ENCODE data around the gene YY1.
"Not testable (repeated sequence)": the region's sequence is repeated elsewhere in the genome, so short reads cannot be mapped to it uniquely, and the experiment has no call there.

YY1 gene

DNA sequence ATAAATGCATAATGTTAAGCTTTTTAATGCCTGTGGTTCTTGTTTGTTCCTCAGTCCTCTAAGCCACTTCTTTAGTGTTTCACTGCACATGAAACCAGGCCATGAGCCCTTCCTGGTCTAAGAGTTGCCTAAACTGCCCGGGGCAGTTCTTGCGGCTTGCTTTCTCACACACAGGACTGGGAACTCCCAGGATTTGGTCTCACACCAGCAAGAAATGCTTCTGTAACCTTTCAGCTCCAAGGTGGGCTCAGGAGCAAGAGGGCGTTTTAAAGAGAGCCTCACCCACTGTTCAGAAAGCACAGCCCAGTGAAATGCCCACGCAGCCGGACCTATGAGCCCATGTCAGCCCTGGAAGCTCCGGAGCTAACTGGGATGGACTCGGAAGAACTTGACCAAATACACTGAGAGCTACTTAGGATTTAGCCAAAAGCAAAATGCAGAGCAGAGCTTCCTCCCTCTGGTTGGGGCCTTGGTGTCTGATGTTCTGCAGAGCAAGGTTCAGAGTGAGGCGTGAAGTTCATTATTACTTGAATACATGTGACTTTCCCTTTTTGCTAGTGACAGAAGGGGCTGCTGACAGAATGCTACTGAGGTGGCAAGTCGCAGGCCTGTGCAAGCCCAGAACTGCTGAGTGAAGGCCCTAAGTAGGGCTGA is 43.9 kb downstream of the YY1 start:
- Histone ChIP-seq H3K4me3 (ENCODE audit: low read length) (no peak overlapping the region), H3K27ac (ENCODE audit: low read depth, low read length) (no peak overlapping the region), H3K4me2 (ENCODE audit: low read length) (no peak overlapping the region), H3K9me2 (replicated peaks; ENCODE audit: control insufficient read depth, low read length) (no peaks in the 10 kb centered on the region), H3K4me1 (ENCODE audit: control insufficient read depth, low read length) (peaks cover 16% of the 10 kb centered on the region), H4K20me1 (ENCODE audit: control insufficient read depth, insufficient read depth, low read depth, low read length) (peaks cover 11% of the 10 kb centered on the region), H3K27me3 (ENCODE audit: control insufficient read depth, low read length) (no peaks in the 10 kb centered on the region), H3K36me3 (ENCODE audit: control insufficient read depth, low read length) (peaks cover 31% of the 10 kb centered on the region), H3K79me2 (ENCODE audit: control insufficient read depth, low read length) (peaks cover 32% of the 10 kb centered on the region), H3F3A (ENCODE audit: control insufficient read depth, insufficient read depth) (peaks cover 30% of the 10 kb centered on the region), H3K9me3 (ENCODE audit: control insufficient read depth, insufficient read depth, low read length) (no peaks in the 10 kb centered on the region)
- TF ChIP-seq, protein P1, sequence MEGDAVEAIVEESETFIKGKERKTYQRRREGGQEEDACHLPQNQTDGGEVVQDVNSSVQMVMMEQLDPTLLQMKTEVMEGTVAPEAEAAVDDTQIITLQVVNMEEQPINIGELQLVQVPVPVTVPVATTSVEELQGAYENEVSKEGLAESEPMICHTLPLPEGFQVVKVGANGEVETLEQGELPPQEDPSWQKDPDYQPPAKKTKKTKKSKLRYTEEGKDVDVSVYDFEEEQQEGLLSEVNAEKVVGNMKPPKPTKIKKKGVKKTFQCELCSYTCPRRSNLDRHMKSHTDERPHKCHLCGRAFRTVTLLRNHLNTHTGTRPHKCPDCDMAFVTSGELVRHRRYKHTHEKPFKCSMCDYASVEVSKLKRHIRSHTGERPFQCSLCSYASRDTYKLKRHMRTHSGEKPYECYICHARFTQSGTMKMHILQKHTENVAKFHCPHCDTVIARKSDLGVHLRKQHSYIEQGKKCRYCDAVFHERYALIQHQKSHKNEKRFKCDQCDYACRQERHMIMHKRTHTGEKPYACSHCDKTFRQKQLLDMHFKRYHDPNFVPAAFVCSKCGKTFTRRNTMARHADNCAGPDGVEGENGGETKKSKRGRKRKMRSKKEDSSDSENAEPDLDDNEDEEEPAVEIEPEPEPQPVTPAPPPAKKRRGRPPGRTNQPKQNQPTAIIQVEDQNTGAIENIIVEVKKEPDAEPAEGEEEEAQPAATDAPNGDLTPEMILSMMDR (IDR thresholded peaks at IDR 0.05; ENCODE audit: low read depth, low read length, poor library complexity, severe bottlenecking), result no peak
- TF ChIP-seq EZH2phosphoT487 (IDR thresholded peaks at IDR 0.05; ENCODE audit: borderline replicate concordance, low read length), result no peak

DNA sequence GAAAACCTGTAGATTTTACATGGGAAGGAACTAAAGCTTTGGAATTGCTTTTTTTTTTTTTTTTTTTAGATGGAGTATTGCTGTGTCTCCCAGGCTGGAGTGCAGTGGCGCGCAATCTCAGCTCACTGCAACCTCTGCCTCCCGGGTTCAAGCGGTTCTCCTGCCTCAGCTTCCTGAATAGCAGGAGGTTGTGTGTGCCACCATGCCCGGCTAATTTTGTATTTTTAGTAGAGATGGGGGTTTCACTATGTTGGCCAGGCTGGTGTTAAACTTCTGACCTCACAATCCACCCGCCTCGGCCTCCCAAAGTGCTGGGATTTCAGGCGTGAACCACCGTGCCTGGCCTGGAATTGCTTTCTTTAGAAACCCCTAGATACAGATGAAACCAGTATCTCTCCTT is 44.5 kb downstream of the YY1 start:
- not testable (repeated sequence) for H3K27ac ChIP-seq (ENCODE audit: low read depth, low read length)

DNA sequence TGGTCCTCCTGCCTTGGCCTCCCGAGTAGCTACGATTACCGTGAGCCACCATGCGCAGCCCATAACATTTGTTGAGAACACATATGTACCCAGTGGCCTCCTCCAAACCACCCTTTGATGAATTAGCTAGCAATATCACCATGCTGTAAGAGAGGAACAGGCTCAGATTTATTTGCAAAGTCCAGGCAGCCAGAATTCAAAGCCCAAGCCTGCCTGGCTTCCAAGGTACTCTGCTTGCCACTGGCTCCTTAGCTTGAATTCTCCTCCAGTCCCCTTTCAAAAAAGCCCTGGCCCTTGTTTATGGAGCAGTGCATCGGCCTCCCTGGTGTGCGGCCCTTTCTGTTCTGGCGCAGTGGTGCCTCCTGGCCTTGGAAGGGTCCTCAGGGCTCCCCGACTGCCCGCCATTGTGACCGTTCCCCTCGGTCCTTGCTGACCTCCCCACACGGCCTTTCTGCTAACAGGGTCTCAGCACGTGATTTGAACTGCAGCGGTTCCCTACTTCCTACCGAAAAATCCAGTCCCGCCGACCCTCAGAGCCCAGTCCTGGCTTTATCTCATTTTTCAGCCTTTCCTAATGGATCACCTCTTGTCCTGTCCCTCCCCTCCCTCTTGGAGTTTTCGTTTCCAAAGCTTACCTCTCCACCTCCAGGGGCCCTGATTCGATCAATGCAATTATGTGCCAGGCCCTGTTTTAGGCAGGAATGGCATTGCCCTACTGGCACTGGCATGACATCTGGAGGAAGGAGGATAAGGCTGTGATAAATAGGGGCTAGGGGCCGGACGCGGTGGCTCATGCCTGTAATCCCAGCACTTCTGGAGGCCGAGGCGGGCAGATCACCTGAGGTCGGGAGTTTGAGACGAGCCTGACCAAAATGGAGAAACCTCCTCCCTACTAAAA is 45.3 kb downstream of the YY1 start:
- Histone ChIP-seq H3K79me2 (ENCODE audit: control insufficient read depth, low read length) (peaks cover 19% of the 10 kb centered on the region), H3K9me2 (replicated peaks; ENCODE audit: control insufficient read depth, low read length) (no peaks in the 10 kb centered on the region), H3K27ac (ENCODE audit: low read depth, low read length) (no peak overlapping the region), H3K27me3 (ENCODE audit: control insufficient read depth, low read length) (no peaks in the 10 kb centered on the region), H3F3A (ENCODE audit: control insufficient read depth, insufficient read depth) (peaks cover 26% of the 10 kb centered on the region), H3K36me3 (ENCODE audit: control insufficient read depth, low read length) (peaks cover 19% of the 10 kb centered on the region), H3K4me1 (ENCODE audit: control insufficient read depth, low read length) (peaks cover 12% of the 10 kb centered on the region), H3K9me3 (ENCODE audit: control insufficient read depth, insufficient read depth, low read length) (no peaks in the 10 kb centered on the region), H3K4me2 (ENCODE audit: low read length) (peak overlapping the region; percentile 91), H3K4me3 (ENCODE audit: low read length) (peak overlapping the region; percentile 89), H4K20me1 (ENCODE audit: control insufficient read depth, insufficient read depth, low read depth, low read length) (peaks cover 11% of the 10 kb centered on the region; the same call in 1 of the 2 replicates)
- TF ChIP-seq, protein P1 (IDR thresholded peaks at IDR 0.05; ENCODE audit: low read depth, low read length, poor library complexity, severe bottlenecking), result no peak
- no peak for TF ChIP-seq EZH2phosphoT487 (IDR thresholded peaks at IDR 0.05; ENCODE audit: borderline replicate concordance, low read length)

More for the DNA sequence above, 44.5 kb downstream of the YY1 start:
- Histone ChIP-seq H3F3A (ENCODE audit: control insufficient read depth, insufficient read depth) (peaks cover 30% of the 10 kb centered on the region), H3K4me1 (ENCODE audit: control insufficient read depth, low read length) (peaks cover 15% of the 10 kb centered on the region), H4K20me1 (ENCODE audit: control insufficient read depth, insufficient read depth, low read depth, low read length) (peaks cover 11% of the 10 kb centered on the region), H3K36me3 (ENCODE audit: control insufficient read depth, low read length) (peaks cover 27% of the 10 kb centered on the region), H3K79me2 (ENCODE audit: control insufficient read depth, low read length) (peaks cover 27% of the 10 kb centered on the region)
- not testable (repeated sequence) for H3K4me2 ChIP-seq (ENCODE audit: low read length); H3K9me3 ChIP-seq (ENCODE audit: control insufficient read depth, insufficient read depth, low read length); H3K9me2 ChIP-seq (replicated peaks; ENCODE audit: control insufficient read depth, low read length); H3K27me3 ChIP-seq (ENCODE audit: control insufficient read depth, low read length); H3K4me3 ChIP-seq (ENCODE audit: low read length)

All from DOHH2 (cell line).